ENCODE results near the gene FAM25G. TPM values are rescaled to one million over a fixed set of nuclear protein-coding genes. Genes with fewer than 3 reads are reported as not detected.
"Not testable (repeated sequence)": the region's sequence is repeated elsewhere in the genome, so short reads cannot be mapped to it uniquely, and the experiment has no call there.

FAM25G gene
- total and polyA plus RNA-seq, 2 donors, result 1.2 to 4.2 TPM

DNA sequence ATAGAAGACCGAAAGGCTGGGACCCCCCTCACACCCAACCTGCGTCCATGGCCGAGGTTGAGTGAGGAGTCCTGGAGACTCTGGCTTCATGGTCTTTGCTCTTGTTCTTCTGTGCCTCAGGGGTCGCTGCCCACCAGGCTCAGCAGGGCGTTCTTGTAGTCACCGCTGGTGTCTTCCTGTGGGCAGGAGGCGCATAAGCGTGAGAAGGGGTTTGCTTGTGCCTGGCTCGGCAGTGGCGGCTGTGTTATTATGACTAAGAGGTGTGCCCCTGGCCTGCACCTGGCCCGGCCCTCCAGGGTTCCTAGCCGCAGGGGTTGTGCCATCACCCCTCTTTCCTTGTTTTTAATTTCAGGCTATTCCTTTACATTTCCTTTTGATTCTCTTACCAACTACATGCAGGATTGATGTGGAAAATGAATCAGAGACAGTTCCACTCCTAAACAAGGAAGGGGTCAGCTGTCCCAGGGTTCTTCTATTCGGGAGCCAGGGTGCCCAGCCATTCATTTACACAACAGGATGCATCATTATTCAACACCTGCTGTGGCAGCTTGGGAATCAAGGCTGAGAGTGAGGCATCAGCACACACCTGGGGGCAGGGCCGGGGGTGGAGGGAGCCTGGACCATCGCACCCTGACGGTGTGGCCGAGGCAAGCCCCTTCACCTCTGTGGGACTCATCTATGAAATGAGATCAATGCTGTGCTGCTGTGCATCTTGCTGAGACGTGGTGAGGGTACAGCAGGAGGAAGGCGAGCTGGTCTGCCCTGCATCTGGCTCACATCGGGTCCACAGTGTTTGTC lies 22.6 kb downstream of the FAM25G start:
- not testable (repeated sequence) for H3K4me3 ChIP-seq (ENCODE audit: low read length in 2 of 2); H3K4me1 ChIP-seq (ENCODE audit: control insufficient read depth in 2 of 2, insufficient read depth in 2 of 2, low read length in 2 of 2); H3K36me3 ChIP-seq (ENCODE audit: control insufficient read depth in 2 of 2, insufficient read depth in 2 of 2, low read length in 1 of 2); H3K27me3 ChIP-seq (ENCODE audit: control insufficient read depth in 2 of 2, insufficient read depth in 1 of 2, low read length in 1 of 2); DNase-seq (ENCODE audit: low read depth in 6 of 9, low spot score in 9 of 9); H3K27ac ChIP-seq (ENCODE audit: low read depth in 1 of 2, low read length in 1 of 2); H3K9me3 ChIP-seq (ENCODE audit: control insufficient read depth in 2 of 2, insufficient read depth in 1 of 2, low read length in 1 of 2)
- 96% methylated on average over 15 of the region's 20 CpGs for WGBS

DNA sequence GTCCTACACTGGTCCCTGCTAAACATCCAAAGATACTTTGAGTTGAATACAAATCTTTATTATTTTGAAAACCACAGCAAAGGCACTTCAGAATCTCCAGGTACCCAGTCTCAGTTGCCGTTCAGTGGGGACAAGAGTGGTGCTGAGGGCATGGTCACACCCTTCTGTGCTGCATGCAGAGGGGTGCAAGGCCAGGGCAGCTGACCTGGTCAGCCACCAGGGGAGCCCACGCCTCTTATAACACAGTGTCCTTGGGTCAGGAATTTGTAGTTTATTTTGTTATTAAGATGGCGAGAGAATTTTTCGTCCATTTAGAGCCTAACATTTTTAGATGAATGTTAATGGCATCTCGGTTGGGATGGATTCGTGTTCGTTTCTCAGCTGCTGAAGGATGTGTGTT lies 23.5 kb downstream of the FAM25G start:
- 95% methylated on average over 4 of the region's 7 CpGs for WGBS
- not testable (repeated sequence) for H3K27me3 ChIP-seq (ENCODE audit: control insufficient read depth in 2 of 2, insufficient read depth in 1 of 2, low read length in 1 of 2); H3K36me3 ChIP-seq (ENCODE audit: control insufficient read depth in 2 of 2, insufficient read depth in 2 of 2, low read length in 1 of 2); H3K4me3 ChIP-seq (ENCODE audit: low read length in 2 of 2); H3K9me3 ChIP-seq (ENCODE audit: control insufficient read depth in 2 of 2, insufficient read depth in 1 of 2, low read length in 1 of 2); H3K4me1 ChIP-seq (ENCODE audit: control insufficient read depth in 2 of 2, insufficient read depth in 2 of 2, low read length in 2 of 2); DNase-seq (ENCODE audit: low read depth in 6 of 9, low spot score in 9 of 9); H3K27ac ChIP-seq (ENCODE audit: low read depth in 1 of 2, low read length in 1 of 2)

DNA sequence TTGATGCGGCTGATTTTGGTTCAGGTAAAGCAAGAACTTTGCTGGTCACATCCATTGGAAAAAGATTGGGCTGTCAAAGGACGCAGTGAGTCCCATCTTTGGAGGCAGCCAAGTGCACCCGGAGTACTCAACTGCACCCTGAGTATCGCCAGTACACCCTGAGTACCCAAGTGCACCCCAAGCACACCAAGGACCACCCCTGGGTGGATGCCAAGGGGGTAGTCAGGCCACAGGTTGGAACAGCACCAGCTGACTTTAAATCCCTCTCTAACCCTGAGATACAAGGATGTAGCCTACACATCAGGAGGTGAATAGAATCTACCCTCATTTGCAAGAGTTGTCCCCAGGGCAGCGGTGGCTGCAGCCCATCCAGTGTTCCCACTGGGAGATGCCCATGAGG lies 24.0 kb downstream of the FAM25G start:
- not testable (repeated sequence) for H3K9me3 ChIP-seq (ENCODE audit: control insufficient read depth in 2 of 2, insufficient read depth in 1 of 2, low read length in 1 of 2); DNase-seq (ENCODE audit: low read depth in 6 of 9, low spot score in 9 of 9); H3K27me3 ChIP-seq (ENCODE audit: control insufficient read depth in 2 of 2, insufficient read depth in 1 of 2, low read length in 1 of 2); H3K27ac ChIP-seq (ENCODE audit: low read depth in 1 of 2, low read length in 1 of 2); H3K4me1 ChIP-seq (ENCODE audit: control insufficient read depth in 2 of 2, insufficient read depth in 2 of 2, low read length in 2 of 2); H3K36me3 ChIP-seq (ENCODE audit: control insufficient read depth in 2 of 2, insufficient read depth in 2 of 2, low read length in 1 of 2); H3K4me3 ChIP-seq (ENCODE audit: low read length in 2 of 2)
- 93% methylated on average over 5 of the region's 5 CpGs for WGBS

DNA sequence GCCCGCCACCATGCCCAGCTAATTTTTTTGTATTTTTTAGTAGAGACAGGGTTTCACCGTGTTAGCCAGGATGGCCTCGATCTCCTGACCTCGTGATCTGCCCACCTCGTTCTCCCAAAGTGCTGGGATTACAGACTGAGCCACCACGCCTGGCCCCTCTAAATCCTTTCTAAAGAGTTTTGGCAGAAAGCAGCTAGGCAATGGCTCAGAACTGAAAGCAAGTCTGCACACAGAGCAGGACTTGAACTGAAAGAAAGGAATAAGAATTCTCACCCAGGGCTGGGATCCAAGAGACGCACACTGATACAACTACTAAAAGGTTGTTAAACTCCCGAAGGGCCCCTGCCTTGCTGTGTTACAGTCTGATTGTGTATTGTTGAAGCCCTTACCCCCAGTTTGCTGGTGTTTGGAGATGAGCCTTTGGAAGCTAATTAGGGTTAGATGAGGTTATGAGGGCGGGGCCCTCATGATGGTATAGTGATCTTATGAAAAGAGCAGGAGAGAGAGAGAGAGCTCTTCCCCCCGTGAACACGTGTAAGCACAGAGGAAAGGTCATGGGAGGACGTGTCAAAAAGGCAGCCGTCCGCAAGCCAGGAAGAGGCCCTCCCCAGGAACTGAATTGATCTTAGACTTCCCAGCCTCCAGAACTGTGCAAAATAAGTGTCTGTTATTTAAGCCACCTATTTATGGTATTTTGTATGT lies 26.1 kb downstream of the FAM25G start:
- H3K4me1 ChIP-seq (ENCODE audit: control insufficient read depth in 2 of 2, insufficient read depth in 2 of 2, low read length in 2 of 2); H3K9me3 ChIP-seq (ENCODE audit: control insufficient read depth in 2 of 2, insufficient read depth in 1 of 2, low read length in 1 of 2); H3K36me3 ChIP-seq (ENCODE audit: control insufficient read depth in 2 of 2, insufficient read depth in 2 of 2, low read length in 1 of 2); DNase-seq (ENCODE audit: low read depth in 6 of 9, low spot score in 9 of 9); H3K27ac ChIP-seq (ENCODE audit: low read depth in 1 of 2, low read length in 1 of 2); H3K27me3 ChIP-seq (ENCODE audit: control insufficient read depth in 2 of 2, insufficient read depth in 1 of 2, low read length in 1 of 2); H3K4me3 ChIP-seq (ENCODE audit: low read length in 2 of 2): not testable (repeated sequence)
- WGBS, result 93% methylated on average over 13 of the region's 14 CpGs

DNA sequence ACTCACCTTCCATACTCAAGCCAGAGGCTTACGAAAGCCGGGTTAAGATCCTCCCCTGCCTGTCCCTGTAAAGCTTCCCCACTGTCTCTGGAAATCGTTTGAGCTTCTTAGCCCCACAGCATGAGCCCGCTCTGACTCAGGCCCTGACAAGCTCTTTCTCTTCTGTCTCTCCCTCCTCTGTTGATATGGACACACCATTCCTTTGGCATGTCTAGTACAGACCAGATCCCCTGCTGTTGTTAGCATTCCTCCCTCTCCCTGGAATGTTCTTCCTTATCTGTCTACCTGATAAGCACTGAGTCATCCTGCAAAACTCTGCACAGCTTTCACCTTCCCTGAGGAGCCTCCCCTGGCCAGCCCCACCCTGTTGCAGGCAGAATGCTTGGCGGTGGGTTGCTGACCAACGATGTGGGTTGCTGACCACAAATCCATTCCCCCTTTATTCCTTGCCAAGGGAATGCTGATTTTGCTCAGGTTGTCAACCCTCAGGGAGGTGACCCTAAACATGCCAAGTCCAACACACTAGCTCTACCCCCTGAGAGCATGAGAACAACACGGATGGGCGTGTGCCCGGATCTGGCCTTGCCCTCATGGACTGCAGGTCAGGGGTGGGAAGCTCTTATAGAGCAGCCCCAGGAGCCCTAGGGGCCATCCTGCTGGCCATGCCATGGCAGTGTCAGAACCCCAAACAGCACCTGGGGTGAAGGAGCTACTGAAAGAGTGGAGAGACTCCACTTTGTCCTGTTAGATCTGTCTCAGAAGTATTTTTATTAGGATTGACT lies 28.7 kb downstream of the FAM25G start:
- DNase-seq (ENCODE audit: low read depth in 6 of 9, low spot score in 9 of 9); H3K36me3 ChIP-seq (ENCODE audit: control insufficient read depth in 2 of 2, insufficient read depth in 2 of 2, low read length in 1 of 2); H3K9me3 ChIP-seq (ENCODE audit: control insufficient read depth in 2 of 2, insufficient read depth in 1 of 2, low read length in 1 of 2); H3K4me3 ChIP-seq (ENCODE audit: low read length in 2 of 2); H3K4me1 ChIP-seq (ENCODE audit: control insufficient read depth in 2 of 2, insufficient read depth in 2 of 2, low read length in 2 of 2); H3K27ac ChIP-seq (ENCODE audit: low read depth in 1 of 2, low read length in 1 of 2); H3K27me3 ChIP-seq (ENCODE audit: control insufficient read depth in 2 of 2, insufficient read depth in 1 of 2, low read length in 1 of 2): not testable (repeated sequence)
- 96% methylated on average over 3 of the region's 9 CpGs for WGBS

DNA sequence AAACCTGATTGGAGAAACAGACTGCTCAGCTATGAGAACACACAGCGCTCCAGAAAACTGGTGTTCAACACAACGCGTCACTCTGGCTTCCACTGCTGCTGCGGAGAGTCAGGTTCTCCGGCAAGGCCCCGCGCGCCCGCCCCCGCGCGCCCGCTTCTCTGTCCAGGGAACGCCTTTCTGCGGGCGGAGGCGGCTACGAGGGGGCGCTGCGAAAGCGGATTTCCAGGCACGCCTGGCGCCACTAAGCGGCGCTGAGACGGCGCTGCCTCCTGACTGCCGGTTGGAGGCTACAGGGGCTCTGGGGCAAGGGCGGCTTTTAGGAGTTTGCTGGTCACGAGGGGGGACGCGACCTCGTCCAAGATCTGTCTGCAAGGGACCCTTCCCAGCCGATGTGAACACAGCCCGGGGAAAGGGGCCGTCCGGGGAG lies 30.2 kb downstream of the FAM25G start:
- Histone ChIP-seq H3K4me1 (ENCODE audit: control insufficient read depth in 2 of 2, insufficient read depth in 2 of 2, low read length in 2 of 2) (peaks cover 0 to 14% of the 10 kb centered on the region in 2 donors), H3K27ac (ENCODE audit: low read depth in 1 of 2, low read length in 1 of 2) (peak overlapping the region in 1 of 2 donors; percentile 5)
- H3K9me3 ChIP-seq (ENCODE audit: control insufficient read depth in 2 of 2, insufficient read depth in 1 of 2, low read length in 1 of 2); H3K27me3 ChIP-seq (ENCODE audit: control insufficient read depth in 2 of 2, insufficient read depth in 1 of 2, low read length in 1 of 2); H3K36me3 ChIP-seq (ENCODE audit: control insufficient read depth in 2 of 2, insufficient read depth in 2 of 2, low read length in 1 of 2); H3K4me3 ChIP-seq (ENCODE audit: low read length in 2 of 2): not testable (repeated sequence)
- WGBS, result 4% methylated on average over 30 of the region's 37 CpGs
- DNase-seq (ENCODE audit: low read depth in 6 of 9, low spot score in 9 of 9), result peak in 1 of 9 donors; percentile 56

DNA sequence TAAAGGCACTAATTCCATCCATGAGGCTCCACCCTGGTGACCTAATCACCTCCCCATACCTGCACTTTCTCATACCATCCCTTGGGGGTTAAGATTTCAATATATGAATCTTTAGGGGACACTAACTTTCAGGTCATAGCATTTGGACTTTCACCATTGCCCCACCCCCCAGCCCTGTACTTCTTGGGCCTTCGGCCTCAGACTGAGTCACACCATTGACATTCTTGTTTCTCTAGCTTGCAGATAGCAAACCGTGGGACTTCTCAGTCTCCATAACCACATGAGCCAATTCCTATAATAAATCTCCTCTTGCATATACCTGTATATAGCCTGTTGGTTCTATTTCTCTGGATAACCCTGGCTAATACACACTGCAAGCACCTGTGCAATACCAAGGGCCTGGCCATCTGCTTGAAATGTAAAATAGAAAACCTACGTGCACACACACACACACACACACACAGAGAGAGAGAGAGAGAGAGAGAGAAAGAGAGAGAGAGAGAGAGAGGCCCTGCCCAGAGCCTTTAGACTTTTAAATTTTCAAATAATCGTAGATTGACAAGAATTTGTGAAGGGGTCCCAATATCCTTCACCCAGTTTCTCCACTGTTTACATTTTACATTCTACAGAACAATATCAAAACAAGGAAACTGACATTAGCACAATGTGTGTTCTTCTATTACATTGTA lies 32.9 kb downstream of the FAM25G start:
- Histone ChIP-seq H3K27ac (ENCODE audit: low read depth in 1 of 2, low read length in 1 of 2) (no peak overlapping the region), H3K4me1 (ENCODE audit: control insufficient read depth in 2 of 2, insufficient read depth in 2 of 2, low read length in 2 of 2) (peaks cover 3 to 40% of the 10 kb centered on the region in 2 donors), H3K4me3 (ENCODE audit: low read length in 2 of 2) (no peak overlapping the region), H3K27me3 (ENCODE audit: control insufficient read depth in 2 of 2, insufficient read depth in 1 of 2, low read length in 1 of 2) (no peaks in the 10 kb centered on the region), H3K36me3 (ENCODE audit: control insufficient read depth in 2 of 2, insufficient read depth in 2 of 2, low read length in 1 of 2) (no peaks in the 10 kb centered on the region), H3K9me3 (ENCODE audit: control insufficient read depth in 2 of 2, insufficient read depth in 1 of 2, low read length in 1 of 2) (no peaks in the 10 kb centered on the region)
- no peak for DNase-seq (ENCODE audit: low read depth in 6 of 9, low spot score in 9 of 9)
- 87% methylated on average over 4 of the region's 4 CpGs for WGBS

DNA sequence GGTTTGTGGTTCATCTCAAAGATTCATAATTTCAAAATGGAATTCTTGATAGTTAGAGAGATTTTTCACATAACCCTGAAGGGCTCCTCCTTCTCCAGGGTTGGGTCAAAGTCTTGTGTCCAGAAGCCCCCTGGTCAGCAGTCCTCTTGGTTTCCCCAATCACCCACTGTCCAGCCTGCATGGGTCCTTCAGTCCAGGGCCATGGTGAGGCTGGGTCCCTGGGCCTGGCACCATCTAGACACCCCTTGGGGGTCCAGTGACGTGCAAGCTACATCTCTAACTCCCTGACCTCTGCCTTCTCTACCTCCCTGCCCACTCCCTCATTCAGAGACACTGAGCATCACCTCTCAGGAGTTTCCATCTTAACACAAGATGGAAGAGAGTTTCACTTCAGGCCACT lies 33.7 kb downstream of the FAM25G start:
- H3K36me3 ChIP-seq (ENCODE audit: control insufficient read depth in 2 of 2, insufficient read depth in 2 of 2, low read length in 1 of 2), result no peaks in the 10 kb centered on the region
- DNase-seq (ENCODE audit: low read depth in 6 of 9, low spot score in 9 of 9), result no peak
- no peaks in the 10 kb centered on the region for H3K9me3 ChIP-seq (ENCODE audit: control insufficient read depth in 2 of 2, insufficient read depth in 1 of 2, low read length in 1 of 2)
- no peaks in the 10 kb centered on the region for H3K27me3 ChIP-seq (ENCODE audit: control insufficient read depth in 2 of 2, insufficient read depth in 1 of 2, low read length in 1 of 2)
- WGBS, result 95% methylated on average over 1 of the region's 1 CpG
- H3K27ac ChIP-seq (ENCODE audit: low read depth in 1 of 2, low read length in 1 of 2), result no peak overlapping the region
- no peak overlapping the region for H3K4me3 ChIP-seq (ENCODE audit: low read length in 2 of 2)
- H3K4me1 ChIP-seq (ENCODE audit: control insufficient read depth in 2 of 2, insufficient read depth in 2 of 2, low read length in 2 of 2), result peaks cover 8 to 48% of the 10 kb centered on the region in 2 donors

DNA sequence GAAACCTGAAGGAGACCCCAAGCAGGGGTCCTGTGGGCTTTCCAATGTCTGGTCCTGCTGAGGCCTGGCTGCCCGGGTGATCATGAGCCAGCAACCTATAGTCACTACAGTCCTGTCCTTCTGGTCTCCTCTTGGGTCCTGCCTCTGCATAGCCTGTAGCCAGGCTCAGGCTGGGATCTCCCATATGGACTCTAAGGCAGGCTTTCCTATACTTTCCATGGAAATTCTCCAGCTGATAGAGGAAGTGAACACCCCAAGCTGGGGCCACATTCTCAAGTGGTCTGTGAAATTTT lies 34.0 kb downstream of the FAM25G start:
- Histone ChIP-seq H3K27me3 (ENCODE audit: control insufficient read depth in 2 of 2, insufficient read depth in 1 of 2, low read length in 1 of 2) (no peaks in the 10 kb centered on the region), H3K36me3 (ENCODE audit: control insufficient read depth in 2 of 2, insufficient read depth in 2 of 2, low read length in 1 of 2) (no peaks in the 10 kb centered on the region), H3K4me1 (ENCODE audit: control insufficient read depth in 2 of 2, insufficient read depth in 2 of 2, low read length in 2 of 2) (peaks cover 11 to 52% of the 10 kb centered on the region in 2 donors), H3K9me3 (ENCODE audit: control insufficient read depth in 2 of 2, insufficient read depth in 1 of 2, low read length in 1 of 2) (no peaks in the 10 kb centered on the region), H3K4me3 (ENCODE audit: low read length in 2 of 2) (no peak overlapping the region), H3K27ac (ENCODE audit: low read depth in 1 of 2, low read length in 1 of 2) (no peak overlapping the region)
- no peak for DNase-seq (ENCODE audit: low read depth in 6 of 9, low spot score in 9 of 9)
- 100% methylated on average over 1 of the region's 1 CpG for WGBS

Measured in thymus (tissue), 11 donors.